ENCODE results near the gene ZNF331. TPM values are rescaled to one million over a fixed set of nuclear protein-coding genes. Genes with fewer than 3 reads are reported as not detected.

The ZNF331 gene
- total RNA-seq, 1 donor from 2014 or later: 5.8 TPM

GRCh38 chr19:53576941-53577653, 39.2 kb downstream of the ZNF331 start:
- no peak for DNase-seq (ENCODE audit: low read depth)
- no peak overlapping the region for H3K4me3 ChIP-seq (ENCODE audit: low read depth, low read length)
- H3K36me3 ChIP-seq (ENCODE audit: control insufficient read depth, insufficient read depth, low read length): no peaks in the 10 kb centered on the region
- TF ChIP-seq, protein P1, sequence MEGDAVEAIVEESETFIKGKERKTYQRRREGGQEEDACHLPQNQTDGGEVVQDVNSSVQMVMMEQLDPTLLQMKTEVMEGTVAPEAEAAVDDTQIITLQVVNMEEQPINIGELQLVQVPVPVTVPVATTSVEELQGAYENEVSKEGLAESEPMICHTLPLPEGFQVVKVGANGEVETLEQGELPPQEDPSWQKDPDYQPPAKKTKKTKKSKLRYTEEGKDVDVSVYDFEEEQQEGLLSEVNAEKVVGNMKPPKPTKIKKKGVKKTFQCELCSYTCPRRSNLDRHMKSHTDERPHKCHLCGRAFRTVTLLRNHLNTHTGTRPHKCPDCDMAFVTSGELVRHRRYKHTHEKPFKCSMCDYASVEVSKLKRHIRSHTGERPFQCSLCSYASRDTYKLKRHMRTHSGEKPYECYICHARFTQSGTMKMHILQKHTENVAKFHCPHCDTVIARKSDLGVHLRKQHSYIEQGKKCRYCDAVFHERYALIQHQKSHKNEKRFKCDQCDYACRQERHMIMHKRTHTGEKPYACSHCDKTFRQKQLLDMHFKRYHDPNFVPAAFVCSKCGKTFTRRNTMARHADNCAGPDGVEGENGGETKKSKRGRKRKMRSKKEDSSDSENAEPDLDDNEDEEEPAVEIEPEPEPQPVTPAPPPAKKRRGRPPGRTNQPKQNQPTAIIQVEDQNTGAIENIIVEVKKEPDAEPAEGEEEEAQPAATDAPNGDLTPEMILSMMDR (IDR thresholded peaks at IDR 0.05; ENCODE audit: insufficient read depth, low read length, poor library complexity, severe bottlenecking): no peak
- H3K27me3 ChIP-seq (ENCODE audit: control insufficient read depth, insufficient read depth, low read length): no peaks in the 10 kb centered on the region

GRCh38 chr19:53577968-53578367, 40.0 kb downstream of the ZNF331 start:
- no peak overlapping the region for H3K4me3 ChIP-seq (ENCODE audit: low read depth, low read length)
- H3K36me3 ChIP-seq (ENCODE audit: control insufficient read depth, insufficient read depth, low read length): no peaks in the 10 kb centered on the region
- TF ChIP-seq, protein P1 (IDR thresholded peaks at IDR 0.05; ENCODE audit: insufficient read depth, low read length, poor library complexity, severe bottlenecking): no peak
- no peak for DNase-seq (ENCODE audit: low read depth)
- H3K27me3 ChIP-seq (ENCODE audit: control insufficient read depth, insufficient read depth, low read length): no peaks in the 10 kb centered on the region

DNA sequence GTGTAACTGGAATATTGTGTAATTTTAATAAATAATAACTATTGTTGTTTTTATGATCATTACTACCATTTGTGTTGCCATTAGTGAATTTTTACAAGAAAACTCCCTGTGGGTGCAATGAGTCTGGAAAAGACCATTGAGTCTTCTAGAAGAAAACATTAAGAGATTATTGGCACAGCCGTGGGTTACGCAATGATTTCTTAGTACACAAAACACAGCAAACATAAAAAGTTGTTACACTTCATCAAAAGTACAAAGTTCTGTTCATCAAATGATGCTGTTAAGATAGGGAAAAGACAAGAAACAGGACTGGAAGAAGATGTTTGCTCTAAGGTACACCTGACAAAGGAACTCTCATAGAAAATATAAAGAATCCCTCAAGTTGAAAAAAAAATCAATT, 41.6 kb downstream of the ZNF331 start:
- DNase-seq (ENCODE audit: low read depth): no peak
- Histone ChIP-seq H3K4me3 (ENCODE audit: low read depth, low read length) (no peak overlapping the region), H3K27me3 (ENCODE audit: control insufficient read depth, insufficient read depth, low read length) (no peaks in the 10 kb centered on the region), H3K36me3 (ENCODE audit: control insufficient read depth, insufficient read depth, low read length) (no peaks in the 10 kb centered on the region)
- TF ChIP-seq, protein P1 (IDR thresholded peaks at IDR 0.05; ENCODE audit: insufficient read depth, low read length, poor library complexity, severe bottlenecking): no peak

- H3K36me3 ChIP-seq (ENCODE audit: control insufficient read depth, insufficient read depth, low read length): no peaks in the 10 kb centered on the region
- H3K4me3 ChIP-seq (ENCODE audit: low read depth, low read length): no peak overlapping the region
- DNase-seq (ENCODE audit: low read depth): no peak
- TF ChIP-seq, protein P1 (IDR thresholded peaks at IDR 0.05; ENCODE audit: insufficient read depth, low read length, poor library complexity, severe bottlenecking): no peak
- H3K27me3 ChIP-seq (ENCODE audit: control insufficient read depth, insufficient read depth, low read length): no peaks in the 10 kb centered on the region
Observed at GRCh38 chr19:53580871-53581835, 43.2 kb downstream of the ZNF331 start.

DNA sequence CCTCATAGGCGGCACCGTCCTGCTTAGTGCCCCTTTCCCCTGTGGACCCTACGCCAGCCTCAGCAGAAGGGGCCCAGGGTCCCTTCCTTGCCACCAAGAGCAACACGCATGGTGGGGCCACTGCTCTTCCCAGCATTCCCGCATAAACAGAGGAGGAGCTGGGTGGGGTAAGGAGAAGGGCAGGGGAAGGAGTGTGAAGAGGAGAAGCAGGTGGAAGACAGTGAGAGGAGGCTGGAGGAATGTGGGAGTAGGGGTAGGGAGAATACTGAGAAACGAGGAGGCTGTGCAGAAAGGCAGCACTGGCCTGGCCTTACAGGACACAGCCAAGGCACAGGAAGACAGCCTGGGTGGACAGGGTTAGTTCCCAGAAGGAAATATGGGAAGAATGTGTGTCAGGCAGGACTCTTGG, 43.9 kb downstream of the ZNF331 start:
- no peak for DNase-seq (ENCODE audit: low read depth)
- H3K4me3 ChIP-seq (ENCODE audit: low read depth, low read length): no peak overlapping the region
- TF ChIP-seq, protein P1 (IDR thresholded peaks at IDR 0.05; ENCODE audit: insufficient read depth, low read length, poor library complexity, severe bottlenecking): no peak

More for the DNA sequence above, 43.9 kb downstream of the ZNF331 start:
- Histone ChIP-seq H3K36me3 (ENCODE audit: control insufficient read depth, insufficient read depth, low read length) (no peaks in the 10 kb centered on the region), H3K27me3 (ENCODE audit: control insufficient read depth, insufficient read depth, low read length) (no peaks in the 10 kb centered on the region)
